ENCODE data around the gene HEATR5A.

HEATR5A gene

DNA sequence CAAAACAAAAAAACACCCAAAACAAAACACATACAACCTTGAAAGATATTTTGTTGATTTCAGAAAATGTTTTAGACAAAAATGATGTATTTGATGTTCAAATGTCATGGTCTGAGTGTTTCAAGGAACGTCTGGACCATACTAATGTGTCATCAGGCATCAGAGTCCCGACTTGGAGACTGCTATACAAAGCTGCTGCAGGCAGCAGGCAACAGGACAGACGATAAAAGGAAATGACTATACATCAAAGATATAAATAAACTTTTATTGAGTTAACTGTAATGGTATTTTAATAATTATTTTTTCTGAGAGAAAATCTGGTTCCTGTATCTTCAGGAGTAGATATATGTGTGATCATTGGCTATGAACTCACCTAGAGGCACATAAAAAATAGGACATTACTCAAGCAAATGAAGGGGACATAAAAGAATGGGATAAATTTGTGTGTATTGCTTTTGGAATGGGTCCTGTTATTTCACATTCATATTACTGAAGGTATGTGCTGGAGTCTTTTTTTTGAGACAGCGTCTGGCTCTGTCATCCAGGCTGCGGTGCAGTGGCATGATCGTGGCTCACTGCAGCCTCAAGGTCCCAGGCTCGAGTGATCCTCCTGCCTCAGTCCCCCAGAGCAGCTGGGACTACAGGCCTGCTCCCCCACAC is 125.5 kb downstream of the HEATR5A start:
- H3K4me3 ChIP-seq (ENCODE audit: low read depth, low read length), result no peak overlapping the region
- TF ChIP-seq, protein P1, sequence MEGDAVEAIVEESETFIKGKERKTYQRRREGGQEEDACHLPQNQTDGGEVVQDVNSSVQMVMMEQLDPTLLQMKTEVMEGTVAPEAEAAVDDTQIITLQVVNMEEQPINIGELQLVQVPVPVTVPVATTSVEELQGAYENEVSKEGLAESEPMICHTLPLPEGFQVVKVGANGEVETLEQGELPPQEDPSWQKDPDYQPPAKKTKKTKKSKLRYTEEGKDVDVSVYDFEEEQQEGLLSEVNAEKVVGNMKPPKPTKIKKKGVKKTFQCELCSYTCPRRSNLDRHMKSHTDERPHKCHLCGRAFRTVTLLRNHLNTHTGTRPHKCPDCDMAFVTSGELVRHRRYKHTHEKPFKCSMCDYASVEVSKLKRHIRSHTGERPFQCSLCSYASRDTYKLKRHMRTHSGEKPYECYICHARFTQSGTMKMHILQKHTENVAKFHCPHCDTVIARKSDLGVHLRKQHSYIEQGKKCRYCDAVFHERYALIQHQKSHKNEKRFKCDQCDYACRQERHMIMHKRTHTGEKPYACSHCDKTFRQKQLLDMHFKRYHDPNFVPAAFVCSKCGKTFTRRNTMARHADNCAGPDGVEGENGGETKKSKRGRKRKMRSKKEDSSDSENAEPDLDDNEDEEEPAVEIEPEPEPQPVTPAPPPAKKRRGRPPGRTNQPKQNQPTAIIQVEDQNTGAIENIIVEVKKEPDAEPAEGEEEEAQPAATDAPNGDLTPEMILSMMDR (IDR thresholded peaks at IDR 0.05; ENCODE audit: borderline replicate concordance, insufficient read depth, low read depth, low read length), result no peak

DNA sequence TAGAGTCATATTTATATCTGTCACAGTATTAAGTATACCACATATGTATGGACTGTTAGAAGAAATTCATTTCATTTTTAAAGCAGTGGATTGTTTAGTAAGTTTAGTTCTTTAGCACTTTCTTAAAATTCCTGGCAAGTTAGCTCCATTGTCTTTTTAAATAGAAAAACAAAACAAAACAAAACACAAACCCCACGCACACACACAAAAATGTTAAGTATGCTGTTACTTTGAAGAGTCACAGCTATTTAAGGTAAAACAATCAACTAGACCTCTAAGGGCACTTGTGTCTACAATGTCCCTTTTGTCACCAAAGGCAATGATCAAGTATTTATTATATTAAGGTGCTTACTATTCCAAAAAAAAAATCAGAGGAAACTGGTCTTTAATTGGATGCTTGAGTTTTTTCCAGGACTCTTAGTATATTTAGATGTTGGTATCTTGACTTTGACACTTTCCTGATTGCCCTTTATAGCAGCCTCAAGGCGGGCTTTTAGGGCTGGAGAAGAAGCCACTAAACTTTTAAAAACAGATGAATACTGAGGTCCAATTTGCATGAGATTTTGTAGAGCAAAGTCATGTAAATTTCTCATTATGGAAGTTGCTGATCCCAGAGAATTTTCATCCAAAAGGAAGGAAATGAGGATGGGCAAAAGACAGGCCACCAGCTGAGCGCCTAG is 127.3 kb downstream of the HEATR5A start:
- H3K4me3 ChIP-seq (ENCODE audit: low read depth, low read length), result no peak overlapping the region
- TF ChIP-seq, protein P1 (IDR thresholded peaks at IDR 0.05; ENCODE audit: borderline replicate concordance, insufficient read depth, low read depth, low read length), result no peak

DNA sequence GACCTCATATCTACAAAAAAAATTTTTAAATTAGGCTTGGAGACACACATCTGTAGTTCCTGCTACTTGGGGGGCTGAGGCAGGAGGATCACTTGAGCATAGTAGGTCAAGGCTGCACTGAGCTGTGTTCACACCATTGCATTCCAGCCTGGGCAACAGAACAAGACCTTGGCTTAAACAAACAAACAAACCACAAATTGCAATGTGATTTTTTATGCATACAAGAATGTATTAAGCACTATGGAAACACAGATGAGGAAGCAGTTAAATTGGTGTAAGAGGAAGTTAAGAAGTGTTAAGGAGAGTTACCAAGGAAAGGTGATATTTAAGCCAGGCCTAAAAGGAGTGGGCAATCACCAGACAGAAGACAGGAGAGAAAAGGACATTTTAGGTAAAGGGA is 129.1 kb downstream of the HEATR5A start:
- TF ChIP-seq, protein P1 (IDR thresholded peaks at IDR 0.05; ENCODE audit: borderline replicate concordance, insufficient read depth, low read depth, low read length), result no peak
- H3K4me3 ChIP-seq (ENCODE audit: low read depth, low read length), result no peak overlapping the region

DNA sequence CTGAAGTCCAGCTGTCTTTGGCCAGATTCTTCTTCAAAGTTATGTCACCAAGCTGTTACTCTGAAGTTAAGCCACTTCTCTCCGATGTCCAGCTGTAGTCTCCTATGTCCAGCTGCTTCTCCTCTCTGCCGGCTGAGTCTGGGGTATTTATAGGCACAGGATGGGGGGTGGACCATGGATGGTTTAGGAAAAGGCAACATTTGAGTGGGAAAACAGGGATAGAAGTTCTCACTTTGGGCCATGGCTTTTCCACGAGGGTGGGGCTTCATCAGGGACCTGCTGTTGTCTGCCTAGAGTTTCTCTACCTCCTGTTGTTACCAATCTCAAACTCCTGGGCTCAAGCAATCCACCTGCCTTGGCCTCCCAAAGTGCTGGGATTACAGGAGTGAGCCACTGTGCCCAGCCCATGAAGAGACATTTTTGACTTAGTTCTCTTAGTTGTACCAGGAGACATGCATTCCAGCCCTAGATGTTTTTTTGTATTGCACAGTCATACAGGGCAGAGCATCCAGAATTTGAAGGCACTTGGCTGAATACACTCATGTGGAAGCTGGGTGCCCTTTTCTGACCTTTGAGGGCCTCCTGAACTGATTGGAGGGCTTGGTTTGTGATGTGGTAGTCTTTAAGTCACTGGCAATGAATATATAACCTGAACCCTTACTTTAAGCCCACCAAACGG is 132.9 kb downstream of the HEATR5A start:
- H3K4me3 ChIP-seq (ENCODE audit: low read depth, low read length), result no peak overlapping the region
- TF ChIP-seq, protein P1 (IDR thresholded peaks at IDR 0.05; ENCODE audit: borderline replicate concordance, insufficient read depth, low read depth, low read length), result no peak

DNA sequence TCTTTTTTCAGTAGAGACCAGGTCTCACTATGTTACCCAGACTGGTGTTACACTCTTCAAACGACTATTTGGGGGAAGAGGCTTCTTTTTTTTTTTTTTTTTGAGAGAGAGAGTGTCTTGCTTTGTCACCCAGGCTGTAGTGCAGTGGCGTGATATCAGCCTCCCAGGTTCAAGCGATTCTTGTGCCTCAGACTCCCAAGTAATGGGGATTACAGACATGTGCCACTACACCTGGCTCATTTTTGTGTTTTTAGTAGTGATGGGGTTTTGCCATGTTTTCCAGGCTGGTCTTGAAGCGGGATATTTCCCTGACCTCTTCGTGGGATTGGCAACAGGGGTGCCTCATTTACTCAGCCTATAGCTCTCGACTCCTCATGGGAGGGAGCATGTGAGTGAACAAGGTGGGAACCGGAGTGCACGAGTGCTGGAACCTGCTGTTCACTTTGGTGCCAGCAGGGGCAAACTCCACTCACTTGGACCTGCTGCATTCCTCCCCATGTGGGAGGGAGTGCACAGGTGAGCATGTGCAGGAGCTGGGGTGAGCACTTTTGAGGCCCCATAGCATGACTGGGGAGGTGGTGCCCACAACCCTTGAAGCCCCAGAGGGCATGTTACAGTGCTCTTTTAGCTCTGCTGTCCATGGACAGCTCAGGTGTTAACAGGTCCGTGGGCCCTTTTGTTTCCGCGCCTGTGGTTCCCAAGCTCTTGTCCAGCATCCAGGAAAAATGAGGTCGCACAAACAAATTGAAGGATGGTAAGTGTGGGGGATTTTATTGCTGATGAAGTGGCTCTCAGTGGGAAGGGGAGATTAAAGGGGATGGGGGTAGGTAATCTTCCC is 133.7 kb downstream of the HEATR5A start:
- H3K4me3 ChIP-seq (ENCODE audit: low read depth, low read length), result no peak overlapping the region
- TF ChIP-seq, protein P1 (IDR thresholded peaks at IDR 0.05; ENCODE audit: borderline replicate concordance, insufficient read depth, low read depth, low read length), result peak; percentile 66; the same call in 1 of the 2 replicates

DNA sequence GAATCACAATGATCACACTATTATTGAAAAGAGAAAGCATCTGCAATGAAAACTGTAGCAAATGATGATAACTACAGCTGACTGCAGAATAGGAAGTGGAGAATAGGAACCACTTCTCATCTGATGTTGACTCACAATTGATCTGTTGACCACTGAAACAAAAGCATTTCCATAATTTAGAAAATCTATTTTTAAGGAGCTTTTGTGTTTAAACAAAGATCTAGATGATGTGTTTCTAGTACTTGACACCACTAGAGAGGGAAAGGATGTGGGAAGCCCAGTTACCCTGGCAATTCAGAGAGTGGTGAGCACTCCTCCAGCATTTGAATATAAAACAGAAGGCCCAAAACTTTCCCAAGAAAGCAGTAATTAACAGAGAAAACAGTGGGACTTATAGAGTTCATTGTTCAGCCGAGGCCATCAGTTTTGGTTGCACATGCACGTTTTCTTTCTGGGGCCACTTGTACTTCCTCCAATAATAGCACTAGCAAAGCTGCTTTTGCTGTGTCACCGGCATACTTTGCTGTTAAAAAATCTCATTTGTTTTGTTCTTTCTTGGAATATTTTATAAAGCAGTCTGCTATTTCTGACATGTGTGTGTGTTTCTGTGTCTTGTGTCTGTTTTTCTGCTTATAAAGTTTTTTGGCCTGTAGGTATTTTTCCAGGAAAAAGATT is 136.6 kb downstream of the HEATR5A start:
- TF ChIP-seq, protein P1 (IDR thresholded peaks at IDR 0.05; ENCODE audit: borderline replicate concordance, insufficient read depth, low read depth, low read length), result no peak
- no peak overlapping the region for H3K4me3 ChIP-seq (ENCODE audit: low read depth, low read length)

Measured in GM12875 (cell line).